ENCODE results near the gene GRK6. TPM values are rescaled to one million over a fixed set of nuclear protein-coding genes. Genes with fewer than 3 reads are reported as not detected.

The GRK6 gene
- total RNA-seq, 2 donors from 2014 or later = 108 to 130 TPM

- Mint-ChIP-seq H3K4me1 (peaks cover 2% of the 10 kb centered on the region), H3K36me3 (ENCODE audit: low read depth) (peaks cover under 1% of the 10 kb centered on the region), H3K27ac (no peak overlapping the region), H3K4me3 (no peak overlapping the region), H3K9me3 (no peaks in the 10 kb centered on the region), H3K27me3 (peaks cover 3% of the 10 kb centered on the region)
- no peak for ATAC-seq (replicated peaks)
These were observed 42.5 kb downstream of the GRK6 start for GRCh38 chr5:177468685-177469628.

GRCh38 chr5:177469750-177470525 is 43.5 kb downstream of the GRK6 start:
- H3K27ac Mint-ChIP-seq = no peak overlapping the region

GRCh38 chr5:177470759-177471536 is 44.5 kb downstream of the GRK6 start:
- Mint-ChIP-seq H3K4me3 (no peak overlapping the region), H3K4me1 (peaks cover 12% of the 10 kb centered on the region), H3K9me3 (no peaks in the 10 kb centered on the region), H3K36me3 (ENCODE audit: low read depth) (peaks cover 5% of the 10 kb centered on the region), H3K27me3 (peaks cover 7% of the 10 kb centered on the region), H3K27ac (no peak overlapping the region)
- peak; percentile 16 for ATAC-seq (replicated peaks)

More at GRCh38 chr5:177469750-177470525, 43.5 kb downstream of the GRK6 start:
- H3K4me1 Mint-ChIP-seq = peaks cover 7% of the 10 kb centered on the region
- no peaks in the 10 kb centered on the region for H3K9me3 Mint-ChIP-seq
- H3K4me3 Mint-ChIP-seq = no peak overlapping the region
- peaks cover 7% of the 10 kb centered on the region for H3K27me3 Mint-ChIP-seq
- no peak for ATAC-seq (replicated peaks)
- H3K36me3 Mint-ChIP-seq (ENCODE audit: low read depth) = peaks cover 5% of the 10 kb centered on the region

GRCh38 chr5:177471610-177472356 is 45.3 kb downstream of the GRK6 start:
- H3K4me1 Mint-ChIP-seq = peaks cover 17% of the 10 kb centered on the region
- no peaks in the 10 kb centered on the region for H3K9me3 Mint-ChIP-seq
- H3K36me3 Mint-ChIP-seq (ENCODE audit: low read depth) = peaks cover 5% of the 10 kb centered on the region
- ATAC-seq (replicated peaks) = peak; percentile 38
- H3K4me3 Mint-ChIP-seq = no peak overlapping the region
- peaks cover 7% of the 10 kb centered on the region for H3K27me3 Mint-ChIP-seq
- H3K27ac Mint-ChIP-seq = no peak overlapping the region

GRCh38 chr5:177472460-177473442 is 46.3 kb downstream of the GRK6 start:
- peak; percentile 58 for ATAC-seq (replicated peaks)
- Mint-ChIP-seq H3K27me3 (peaks cover 7% of the 10 kb centered on the region), H3K36me3 (ENCODE audit: low read depth) (peaks cover 5% of the 10 kb centered on the region), H3K27ac (no peak overlapping the region), H3K4me3 (no peak overlapping the region), H3K9me3 (no peaks in the 10 kb centered on the region), H3K4me1 (peaks cover 17% of the 10 kb centered on the region)

GRCh38 chr5:177473443-177474001 is 47.0 kb downstream of the GRK6 start, which contains the start of gene DBN1:
DBN1 (minus strand) TSS chr5:177473634; CDS start chr5:177473521, 113 bp downstream.
- peak within 1 kb of the TSS; percentile 25 for H3K27ac Mint-ChIP-seq
- H3K27me3 Mint-ChIP-seq = peaks cover 7% of the 10 kb centered on the region
- ATAC-seq (replicated peaks) = no peak
- no peaks in the 10 kb centered on the region for H3K9me3 Mint-ChIP-seq
- peaks cover 5% of the 10 kb centered on the region for H3K36me3 Mint-ChIP-seq (ENCODE audit: low read depth)
- peak within 1 kb of the TSS; percentile 78 for H3K4me3 Mint-ChIP-seq
- H3K4me1 Mint-ChIP-seq = peaks cover 17% of the 10 kb centered on the region

- Mint-ChIP-seq H3K27ac (peak overlapping the region; percentile 25), H3K4me3 (peak overlapping the region; percentile 78), H3K4me1 (peaks cover 17% of the 10 kb centered on the region), H3K27me3 (peaks cover 7% of the 10 kb centered on the region), H3K36me3 (ENCODE audit: low read depth) (peaks cover 5% of the 10 kb centered on the region), H3K9me3 (no peaks in the 10 kb centered on the region)
- no peak for ATAC-seq (replicated peaks)
These were observed 47.6 kb downstream of the GRK6 start for GRCh38 chr5:177474002-177474476.

- Mint-ChIP-seq H3K4me1 (peaks cover 17% of the 10 kb centered on the region), H3K36me3 (ENCODE audit: low read depth) (peaks cover 5% of the 10 kb centered on the region), H3K27ac (no peak overlapping the region), H3K27me3 (peaks cover 7% of the 10 kb centered on the region), H3K9me3 (no peaks in the 10 kb centered on the region), H3K4me3 (peak overlapping the region; percentile 78)
- ATAC-seq (replicated peaks) = no peak
These were observed 48.5 kb downstream of the GRK6 start for GRCh38 chr5:177474846-177475562.

GRCh38 chr5:177475563-177476427 is 49.3 kb downstream of the GRK6 start:
- no peak for ATAC-seq (replicated peaks)
- Mint-ChIP-seq H3K4me3 (no peak overlapping the region), H3K4me1 (peaks cover 17% of the 10 kb centered on the region), H3K27ac (no peak overlapping the region), H3K36me3 (ENCODE audit: low read depth) (peaks cover 5% of the 10 kb centered on the region), H3K27me3 (peaks cover 7% of the 10 kb centered on the region), H3K9me3 (no peaks in the 10 kb centered on the region)

- no peak overlapping the region for H3K27ac Mint-ChIP-seq
- H3K4me1 Mint-ChIP-seq = peaks cover 17% of the 10 kb centered on the region
- H3K27me3 Mint-ChIP-seq = peaks cover 7% of the 10 kb centered on the region
- H3K9me3 Mint-ChIP-seq = no peaks in the 10 kb centered on the region
- H3K4me3 Mint-ChIP-seq = no peak overlapping the region
- peaks cover 5% of the 10 kb centered on the region for H3K36me3 Mint-ChIP-seq (ENCODE audit: low read depth)
- no peak for ATAC-seq (replicated peaks)
These were observed 50.2 kb downstream of the GRK6 start for GRCh38 chr5:177476531-177477233.
